AG08395 (cell line): ENCODE measurements around the gene PSMG4.

ENCODE experiments used
- DNase-seq: peaks from one replicate; pipeline ENCODE4 v3.0.0; 2012; ENCODE audit warnings: mixed read lengths, low spot score

Gene PSMG4

GRCh38 chr6:3252369-3252768 lies 6.4 kb upstream of the PSMG4 start:
- DNase-seq, result no peak

DNA sequence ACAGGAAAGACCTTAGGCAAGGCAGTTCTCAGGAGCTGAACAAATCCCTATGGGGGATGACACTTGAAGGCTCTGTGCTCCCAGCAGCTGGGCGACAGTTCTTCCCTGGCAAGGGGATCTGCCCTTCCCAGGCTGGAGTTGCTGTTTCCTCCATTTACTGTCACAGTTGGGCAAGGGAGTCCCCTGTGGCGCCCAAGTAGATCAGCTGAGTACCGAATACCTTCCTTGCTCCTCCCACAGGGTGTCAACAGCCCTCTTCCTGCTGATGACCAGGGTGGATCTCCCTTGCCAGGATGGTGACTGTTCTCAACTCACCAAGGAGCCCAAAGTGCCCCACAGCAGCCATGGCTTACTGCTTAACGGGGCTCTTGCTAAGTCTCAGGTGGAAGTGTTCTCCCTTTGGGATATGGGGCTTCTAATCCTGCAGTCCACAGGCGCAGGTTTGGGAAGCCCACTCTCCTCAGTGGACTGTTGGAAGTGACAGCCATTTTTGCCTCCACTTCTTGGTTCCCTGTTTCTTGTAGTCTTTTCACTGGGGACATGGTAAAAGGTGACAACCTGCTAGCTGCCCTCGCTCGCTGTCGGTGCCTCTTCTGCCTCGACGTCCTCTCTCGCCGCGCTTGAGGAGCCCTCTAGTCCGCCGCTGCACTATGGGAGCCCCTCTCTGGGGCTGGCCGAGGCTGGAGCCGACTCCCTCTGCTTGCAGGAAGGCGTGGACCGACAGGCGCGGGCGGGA lies 5.7 kb upstream of the PSMG4 start:
- no peak for DNase-seq

GRCh38 chr6:3253597-3253961 lies 5.2 kb upstream of the PSMG4 start:
- DNase-seq, result no peak

- DNase-seq, result no peak
Measured at GRCh38 chr6:3258201-3258600, 546 bp upstream of the PSMG4 start.

DNA sequence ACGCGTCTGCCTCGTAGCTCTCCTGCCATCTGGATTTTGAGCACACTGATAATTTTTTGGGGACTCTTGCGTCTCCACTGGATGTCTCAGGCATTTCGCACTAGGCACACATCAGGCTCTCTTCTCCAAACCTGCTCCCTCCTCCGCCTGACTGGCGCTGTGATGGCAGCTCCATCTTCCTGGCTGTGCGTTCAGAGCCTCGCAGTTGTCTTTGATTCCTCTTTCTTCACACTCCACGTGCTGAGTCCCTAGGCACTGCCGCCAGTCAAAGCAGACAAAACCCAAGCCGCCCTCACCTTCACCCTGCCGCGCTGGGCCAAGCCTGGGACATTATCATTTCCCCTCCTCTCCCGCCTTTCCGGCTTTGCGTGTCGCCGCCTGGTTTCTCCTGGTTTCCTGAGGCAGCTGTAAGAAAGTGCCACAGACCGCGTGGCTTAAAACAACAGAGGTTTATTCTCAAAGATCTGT lies 778 bp downstream of the PSMG4 start:
- DNase-seq, result peak; percentile 36

- DNase-seq, result no peak
Measured at GRCh38 chr6:3260296-3260695, 1.5 kb downstream of the PSMG4 start.

GRCh38 chr6:3260772-3261517 lies 2.2 kb downstream of the PSMG4 start:
- no peak for DNase-seq

DNA sequence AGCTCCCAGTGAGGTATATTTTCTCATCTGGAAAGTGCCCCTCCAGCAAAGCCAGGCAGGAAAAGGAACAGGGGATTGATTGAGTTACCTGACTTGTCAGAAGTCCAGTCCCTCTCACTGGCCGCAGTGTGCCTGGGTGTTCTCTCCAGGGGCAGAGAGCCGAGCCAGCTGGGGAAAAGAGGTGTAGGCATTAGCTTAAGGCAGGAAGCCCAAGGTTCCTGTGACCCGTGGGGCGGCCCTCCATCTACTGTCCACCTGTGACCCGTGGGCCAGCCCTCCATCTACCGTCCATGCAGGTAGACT lies 2.7 kb downstream of the PSMG4 start:
- no peak for DNase-seq

DNA sequence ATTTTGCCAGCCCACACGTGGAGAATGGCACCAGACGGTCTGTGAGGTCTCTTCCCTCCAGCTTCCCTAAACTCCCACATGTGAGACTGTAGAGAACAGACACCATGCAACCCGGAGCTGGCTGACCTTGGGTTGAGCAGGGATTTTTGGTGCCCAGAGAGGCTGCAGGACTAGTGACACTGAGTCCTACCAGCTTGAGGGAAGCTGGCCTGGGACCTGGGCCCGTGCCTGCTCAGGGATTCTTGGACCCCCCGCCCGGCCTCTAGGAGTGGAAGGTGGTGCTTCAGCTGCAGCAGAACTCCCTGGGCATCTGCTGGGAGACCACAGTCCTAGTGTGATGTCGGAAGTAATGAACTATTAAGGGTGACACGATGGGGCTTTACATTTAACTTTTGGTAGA lies 3.2 kb downstream of the PSMG4 start:
- no peak for DNase-seq

GRCh38 chr6:3263096-3263495 lies 4.3 kb downstream of the PSMG4 start:
- DNase-seq, result no peak

GRCh38 chr6:3264356-3264755 lies 5.6 kb downstream of the PSMG4 start:
- no peak for DNase-seq

DNA sequence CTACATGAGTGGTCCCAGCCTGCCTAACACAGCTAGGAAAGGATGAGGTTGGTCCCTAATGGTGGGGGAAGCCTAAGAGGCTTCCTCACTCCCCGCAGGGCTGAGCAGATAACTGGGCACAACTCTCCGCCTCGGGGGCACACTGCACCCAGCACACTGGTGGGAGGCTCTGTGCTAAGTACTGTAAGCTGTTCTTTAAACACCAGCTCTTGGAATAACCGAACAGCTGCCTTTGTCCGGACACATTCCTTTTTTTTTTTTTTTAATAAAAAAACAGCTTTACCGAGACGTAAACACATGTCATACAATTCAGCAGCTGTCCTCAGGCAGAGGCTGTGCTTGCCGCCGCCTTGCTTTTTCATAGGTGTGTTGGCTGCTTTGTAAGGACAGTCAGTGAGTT lies 6.9 kb downstream of the PSMG4 start:
- DNase-seq, result no peak

GRCh38 chr6:3266170-3266569 lies 7.4 kb downstream of the PSMG4 start:
- no peak for DNase-seq

DNA sequence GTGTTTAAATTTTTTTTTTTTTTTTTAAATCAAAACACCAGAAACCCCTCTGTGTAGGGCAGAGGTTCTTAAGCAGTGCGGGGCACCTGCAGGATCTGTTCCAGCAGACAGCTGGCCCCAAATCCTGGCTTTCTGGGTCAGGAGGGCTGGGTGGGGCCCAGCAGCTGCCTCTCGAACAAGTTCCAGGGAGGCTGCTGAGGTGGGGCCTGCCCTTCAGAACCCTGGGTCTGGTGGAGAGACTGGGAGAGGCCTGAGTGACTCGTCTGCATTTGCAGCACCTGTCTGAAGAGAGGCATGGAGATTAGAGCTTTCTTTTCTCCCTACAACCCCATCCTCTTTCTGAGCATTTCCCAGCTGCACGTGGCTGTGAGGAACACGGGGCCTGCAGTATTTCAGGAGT lies 8.4 kb downstream of the PSMG4 start:
- DNase-seq, result no peak

DNA sequence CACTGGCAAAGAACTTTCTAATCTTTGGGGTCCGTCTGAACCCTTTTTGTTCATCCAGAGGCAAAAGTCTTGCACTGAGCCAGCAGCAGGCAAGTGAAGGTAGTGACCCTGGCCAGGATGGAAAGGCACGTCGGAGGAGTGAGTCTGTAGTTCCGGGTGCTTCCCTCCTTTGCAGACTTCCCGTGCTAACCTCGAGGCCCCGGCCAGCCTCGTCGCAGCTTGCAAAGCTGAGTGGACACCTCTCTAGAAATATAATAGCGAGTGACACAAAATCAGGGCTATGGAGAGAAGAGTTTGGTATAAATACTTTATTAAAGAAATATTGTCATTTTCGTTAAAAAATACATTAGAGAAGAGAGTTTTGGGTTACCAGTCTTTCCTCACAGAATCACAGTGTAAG lies 9.9 kb downstream of the PSMG4 start:
- DNase-seq, result no peak

GRCh38 chr6:3269281-3269975 lies 10.7 kb downstream of the PSMG4 start:
- no peak for DNase-seq

- DNase-seq, result no peak
Measured at GRCh38 chr6:3270258-3270657, 11.5 kb downstream of the PSMG4 start.

DNA sequence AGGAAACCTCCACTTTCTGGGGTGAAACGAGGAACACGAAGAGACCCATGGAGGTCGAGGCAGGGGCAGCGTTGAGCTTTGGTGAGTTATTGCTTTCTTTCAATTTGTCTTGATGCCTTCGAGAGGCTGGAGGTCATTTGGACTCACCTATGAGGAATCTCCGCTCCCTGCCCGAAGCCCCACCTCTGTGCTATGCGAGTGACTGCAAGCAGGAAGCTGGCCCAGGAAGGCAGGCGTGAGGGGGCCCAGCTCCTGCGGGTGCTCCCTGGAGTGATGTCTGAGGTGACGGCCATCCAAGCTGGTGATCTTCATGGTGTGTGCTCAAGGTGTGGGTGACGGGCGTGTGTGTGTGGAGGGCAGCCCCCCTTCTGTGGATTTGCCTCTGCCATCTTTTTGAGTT lies 13.0 kb downstream of the PSMG4 start:
- DNase-seq, result no peak

DNA sequence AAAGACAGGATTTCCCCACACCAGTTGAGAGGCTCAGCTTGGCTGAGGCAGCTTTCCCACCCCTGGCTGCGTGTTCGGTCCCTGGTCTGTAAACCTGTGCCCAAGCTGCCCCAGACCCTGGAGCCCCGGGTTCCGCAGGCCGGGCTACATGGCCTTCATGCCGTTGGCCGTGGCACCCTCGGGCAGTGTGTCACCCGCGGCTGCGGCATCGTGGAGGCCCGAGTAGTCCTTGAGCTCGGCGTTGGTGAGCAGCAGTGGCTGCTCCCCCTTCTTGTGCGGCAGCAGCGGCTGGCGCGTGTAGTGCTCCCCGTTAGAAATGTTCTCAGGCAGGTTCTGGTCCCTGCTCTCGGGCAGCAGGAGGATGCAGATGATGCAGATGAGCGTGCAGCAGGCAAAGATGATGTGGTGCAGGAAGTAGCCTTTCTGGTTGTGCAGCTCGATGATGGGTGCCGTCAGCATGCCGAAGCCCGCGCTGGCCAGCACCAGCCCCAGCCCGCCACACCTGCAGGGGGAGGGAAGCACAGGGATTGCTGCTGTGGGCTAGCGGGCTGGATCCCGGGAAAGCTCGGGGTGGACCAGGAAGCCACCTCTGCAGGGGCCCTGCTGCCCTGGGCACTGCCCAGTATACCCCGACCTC lies 14.3 kb downstream of the PSMG4 start:
- DNase-seq, result no peak

DNA sequence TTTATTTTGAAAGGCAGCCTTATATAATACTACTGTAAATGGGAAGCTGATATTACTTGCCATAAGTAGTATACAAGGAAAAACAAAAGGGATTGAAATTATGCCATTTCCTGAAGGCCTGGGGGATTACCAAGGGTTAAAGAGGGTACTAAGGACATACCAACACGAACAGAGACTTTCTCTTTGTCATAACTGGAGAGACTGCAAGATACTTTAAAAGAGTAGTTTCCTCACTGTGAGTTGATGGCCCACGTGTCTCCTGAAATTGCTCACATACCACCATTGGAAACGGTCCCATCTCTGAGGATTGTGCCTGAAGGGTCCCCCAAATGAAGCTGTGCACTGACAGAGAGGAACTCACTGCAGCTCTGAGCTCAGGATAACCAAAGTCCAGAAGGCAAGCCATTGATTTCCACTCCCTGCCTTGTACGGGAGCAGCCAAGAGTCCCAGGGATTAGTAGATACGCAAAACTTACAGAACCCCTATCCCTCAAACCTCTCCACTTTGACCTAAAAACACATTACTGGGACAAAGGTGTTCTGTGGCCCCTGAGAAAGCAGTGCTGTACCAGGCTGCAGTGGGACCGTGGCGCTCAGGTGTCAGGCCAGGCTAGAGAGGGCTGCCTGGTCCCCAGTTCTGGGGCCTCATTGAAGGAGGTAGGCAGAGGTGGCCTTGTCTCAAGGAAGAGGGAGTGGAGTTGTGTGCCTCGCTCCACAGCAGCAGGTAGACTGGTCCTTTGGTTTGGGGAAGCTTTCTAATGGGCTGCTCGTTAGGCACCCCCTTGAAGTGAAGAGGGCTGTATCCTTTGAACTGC lies 15.2 kb downstream of the PSMG4 start:
- DNase-seq, result no peak

- no peak for DNase-seq
Measured at GRCh38 chr6:3276174-3277167, 17.7 kb downstream of the PSMG4 start.
